HepG2 (cell line): ENCODE measurements around the gene ETV1. TPM values are rescaled to one million over a fixed set of nuclear protein-coding genes. Genes with fewer than 3 reads are reported as not detected.

ENCODE experiments used
- ATAC-seq: fragments of 200-7000 bp; cut with Tn5 transposase; 3 replicates; pipeline ENCODE4 v1.9.1; 2020; ENCODE audit warnings: mild to moderate bottlenecking, moderate library complexity
- BruUV-seq: library from RNA; stranded (reverse); fragments of 400-500 nt; replicated peaks from 2 replicates; lab custom pipeline; 2021; lab: Mats Ljungman, UMichigan
- CTCF ChIA-PET: fragments of 300-600 bp; formaldehyde crosslinking; extraction: SDS; loops from one replicate; lab custom pipeline; 2021; ENCODE audit warnings: low total read pairs, inconsistent platforms, low intra/inter-chr PET ratio; lab: Yijun Ruan, JAX
- POLR2A ChIA-PET: fragments of 350-600 bp; sonication (Branson Sonifier 250); formaldehyde crosslinking; loops from one replicate; lab custom pipeline; 2020; ENCODE audit warnings: antibody characterized with exemption, inconsistent platforms; lab: Yijun Ruan, JAX
- DNase-seq: peaks from one replicate; pipeline ENCODE4 v3.0.0-alpha.2; 2015; ENCODE audit warnings: low spot score
- FAIRE-seq: peaks from 3 replicates; lab custom pipeline; 2011; peaks lifted over from hg19 to GRCh38; lab: Jason Lieb, UNC
- H2AFZ ChIP-seq: one replicate; pipeline ENCODE4 v1.6.1; 2011; ENCODE audit warnings: low read length, inconsistent platforms
- H3K27ac ChIP-seq: fragments of 300-600 bp; 3 replicates; pipeline ENCODE4 v1.8.0; 2011; ENCODE audit warnings: mixed run types, mild to moderate bottlenecking, mixed read lengths, low read length, inconsistent platforms; ENCODE audit not compliant: insufficient read depth; ENCODE audit errors: extremely low read length
- H3K27me3 ChIP-seq, 2 experiments: fragments of 200-600 bp in 1 of 2; 2 replicates in 1 of 2; 3 replicates in 1 of 2; pipeline versions ENCODE4 v1.6.0 to v1.8.0; 2011; ENCODE audit warnings: low read length in 2 of 2, mild to moderate bottlenecking in 2 of 2, moderate library complexity in 2 of 2, inconsistent platforms in 1 of 2; ENCODE audit not compliant: insufficient read depth in 2 of 2, control insufficient read depth in 1 of 2
- H3K36me3 ChIP-seq, 2 experiments: fragments of 200-600 bp in 1 of 2; replicated peaks in 1 of 2; 2 replicates in 1 of 2; 3 replicates in 1 of 2; pipeline versions ENCODE4 v1.5.1 to v1.8.0; 2011; ENCODE audit warnings: low read length in 2 of 2, inconsistent platforms in 1 of 2; ENCODE audit not compliant: insufficient read depth in 2 of 2, control insufficient read depth in 1 of 2
- H3K4me1 ChIP-seq: 2 replicates; pipeline ENCODE4 v1.5.1; 2012; ENCODE audit warnings: low read length, inconsistent platforms; ENCODE audit not compliant: insufficient read depth
- H3K4me2 ChIP-seq: 2 replicates; pipeline ENCODE4 v1.6.0; 2011; ENCODE audit warnings: low read depth, low read length, inconsistent platforms
- H3K4me3 ChIP-seq, 3 experiments: fragments of 200-600 bp in 1 of 3; sonication (generic), shearing (Covaris generic) in 1 of 3; replicated peaks in 1 of 3; 2 replicates each; pipeline ENCODE4 v1.5.1; 2011 to 2016; ENCODE audit warnings: low read length in 3 of 3, inconsistent platforms in 2 of 3, low read depth in 2 of 3, mild to moderate bottlenecking in 2 of 3, control low read depth in 1 of 3, mixed read lengths in 1 of 3; ENCODE audit not compliant: insufficient read depth in 1 of 3
- H3K79me2 ChIP-seq: one replicate; pipeline ENCODE4 v1.6.1; 2011; ENCODE audit warnings: low read length, inconsistent platforms; ENCODE audit not compliant: insufficient read depth
- H3K9ac ChIP-seq: 2 replicates; pipeline ENCODE4 v1.6.0; 2011; ENCODE audit warnings: mild to moderate bottlenecking, low read depth, low read length, inconsistent platforms; ENCODE audit not compliant: insufficient read depth
- H3K9me3 ChIP-seq: 2 replicates; pipeline ENCODE4 v1.5.1; 2012; ENCODE audit warnings: mild to moderate bottlenecking, low read length
- H4K20me1 ChIP-seq: 2 replicates; pipeline ENCODE4 v1.6.0; 2011; ENCODE audit warnings: inconsistent platforms, mild to moderate bottlenecking, low read length, moderate library complexity; ENCODE audit not compliant: insufficient read depth
- GZF1 ChIP-seq: sonication (generic); formaldehyde crosslinking; IDR thresholded peaks from 2 replicates; pipeline ENCODE4 v1.5.1; 2020; ENCODE audit warnings: mild to moderate bottlenecking, missing genetic modification reagents
- HES4 ChIP-seq: sonication (generic); formaldehyde crosslinking; IDR thresholded peaks from 2 replicates; pipeline ENCODE4 v1.9.0; 2021; ENCODE audit warnings: mild to moderate bottlenecking, missing genetic modification reagents, borderline replicate concordance
- HMG20A ChIP-seq: IDR thresholded peaks from 2 replicates; pipeline ENCODE4 v1.6.1; 2016; ENCODE audit warnings: borderline replicate concordance
- LCORL ChIP-seq, 2 experiments: fragments of 450-650 bp in 1 of 2; sonication (generic) in 1 of 2; formaldehyde crosslinking in 1 of 2; IDR thresholded peaks; 2 replicates each; pipeline versions ENCODE4 v1.5.0 to v1.6.1; 2017 to 2020; ENCODE audit warnings: antibody characterized with exemption in 1 of 2, missing genetic modification reagents in 1 of 2
- MTA1 ChIP-seq: sonication (generic); formaldehyde crosslinking; IDR thresholded peaks from 2 replicates; pipeline ENCODE4 v1.4.0; 2020; ENCODE audit warnings: missing genetic modification reagents, mild to moderate bottlenecking, borderline replicate concordance
- SALL2 ChIP-seq: sonication (generic); formaldehyde crosslinking; IDR thresholded peaks from 2 replicates; pipeline ENCODE4 v1.8.1; 2023; ENCODE audit warnings: mild to moderate bottlenecking, missing genetic modification reagents, inconsistent platforms
- ZNF335 ChIP-seq: sonication (generic); formaldehyde crosslinking; IDR thresholded peaks from 2 replicates; pipeline ENCODE4 v1.4.0; 2020; ENCODE audit warnings: missing genetic modification reagents
- ZNF772 ChIP-seq: sonication (generic); formaldehyde crosslinking; IDR thresholded peaks from 2 replicates; pipeline ENCODE4 v1.5.0; 2020; ENCODE audit warnings: mild to moderate bottlenecking, missing genetic modification reagents
- ZNF776 ChIP-seq: sonication (generic); formaldehyde crosslinking; IDR thresholded peaks from 2 replicates; pipeline ENCODE4 v1.4.0; 2020; ENCODE audit warnings: mild to moderate bottlenecking, missing genetic modification reagents
- ZNF883 ChIP-seq: sonication (generic); formaldehyde crosslinking; IDR thresholded peaks from 2 replicates; pipeline ENCODE4 v1.5.1; 2020; ENCODE audit warnings: mild to moderate bottlenecking, missing genetic modification reagents; ENCODE audit errors: not compliant biosample characterization
- ZSCAN9 ChIP-seq: IDR thresholded peaks from 2 replicates; pipeline ENCODE4 v1.6.1; 2016; ENCODE audit warnings: borderline replicate concordance
- WGBS: methylation state at CpG from one replicate; pipeline ENCODE4 v1.1.6; 2017; ENCODE audit warnings: low lambda C conversion rate; 5-methylcytosine and 5-hydroxymethylcytosine counted together
- in situ Hi-C: cut with HindIII; loops from 2 replicates; pipeline ENCODE4 v1.10.0; 2017; ENCODE audit warnings: low pct_unique_long_range_greater_than_20kb; ENCODE audit not compliant: extremely low pct_ligation_motif_present
- intact Hi-C: fragments of 100-400 bp; cut with micrococcal nuclease; formaldehyde crosslinking; loops from one replicate; pipeline ENCODE4 v1.10.0; 2022; ENCODE audit not compliant: unreplicated experiment
- polyA plus RNA-seq, 8 experiments: library from polyadenylated mRNA; depleted of rRNA in 3 of 8; stranded (reverse) in 7 of 8; unstranded in 1 of 8; fragments of >200 nt; fragmentation: Illumina TruSeq in 4 of 8; extraction: Trizol in 4 of 8; gene quantifications; 2 replicates each; pipeline versions ENCODE4 v1.2.1 to v1.2.3, GENCODE V29; 2011 to 2016; ENCODE audit warnings: low read depth in 4 of 8, missing spikeins in 1 of 8, mixed read lengths in 1 of 8; ENCODE audit not compliant: insufficient read depth in 1 of 8
- total RNA-seq, 5 experiments: library from RNA; depleted of rRNA; stranded (reverse); fragments of >200 nt; fragmentation: Illumina TruSeq; extraction: Trizol; gene quantifications; 2 replicates each; pipeline ENCODE4 v1.2.3, GENCODE V29; 2016; ENCODE audit warnings: low read depth in 1 of 5
- TF ChIP-seq, protein P1 (sequence below): IDR thresholded peaks from 2 replicates; pipeline ENCODE4 v1.6.1; 2012; ENCODE audit warnings: low read depth, low read length, improper control_type of control experiment
- TF ChIP-seq, protein P2 (sequence below): sonication (generic); formaldehyde crosslinking; IDR thresholded peaks from one replicate; pipeline ENCODE4 v1.5.1; 2020; ENCODE audit warnings: mild to moderate bottlenecking, missing genetic modification reagents; ENCODE audit errors: not compliant biosample characterization

ETV1 gene
- total and polyA plus RNA-seq, 2 of the 13 experiments (the other 11 are each of a cell fraction or from before 2014, with no cell fraction given) = 0.04 to 0.24 TPM

DNA sequence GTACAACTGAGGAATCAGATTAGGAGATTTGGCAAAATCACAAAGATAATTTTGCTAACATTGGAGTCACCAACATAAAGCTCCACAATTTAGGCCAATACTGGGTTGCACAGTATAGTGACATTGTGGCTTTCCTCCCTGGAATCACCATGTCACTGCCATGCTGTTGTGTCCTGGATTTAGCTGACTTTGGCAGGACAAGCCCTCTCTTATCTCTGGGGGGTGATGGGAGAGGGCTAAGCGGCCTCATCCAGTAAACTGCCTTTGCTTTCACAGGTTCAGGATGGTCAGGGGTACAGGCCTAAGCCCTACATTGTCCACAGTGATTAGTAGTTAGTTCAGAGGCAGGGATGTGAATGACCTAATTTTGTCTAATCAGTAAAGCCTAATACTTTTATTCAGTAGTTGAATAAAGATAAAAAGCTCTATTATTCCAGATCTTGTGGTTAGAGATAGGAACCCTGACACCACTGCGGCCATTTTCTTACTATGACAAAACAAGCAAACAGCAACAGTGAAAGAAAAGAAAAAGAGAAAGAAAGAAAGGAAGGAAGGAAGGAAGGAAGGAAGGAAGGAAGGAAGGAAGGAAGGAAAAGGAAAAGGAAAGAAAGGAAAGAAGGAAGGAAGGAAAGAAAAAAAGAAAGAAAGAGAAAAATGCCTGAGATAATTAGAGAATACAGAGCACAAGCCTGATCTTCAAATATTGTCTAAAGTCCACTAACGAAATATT is 140.1 kb downstream of the ETV1 start:
- Histone ChIP-seq H3K4me3 (no peak overlapping the region), H3K4me1 (no peaks in the 10 kb centered on the region), H3K27ac (no peak overlapping the region), H3K36me3 (no peaks in the 10 kb centered on the region), H2AFZ (no peak overlapping the region), H3K27me3 (no peaks in the 10 kb centered on the region), H3K9ac (no peak overlapping the region), H4K20me1 (no peaks in the 10 kb centered on the region), H3K9me3 (peaks cover 77% of the 10 kb centered on the region), H3K79me2 (no peaks in the 10 kb centered on the region), H3K4me2 (no peak overlapping the region)
- ATAC-seq (no peak), DNase-seq (no peak), FAIRE-seq (no peak)
- WGBS = 31% methylated on average over 3 of the region's 3 CpGs
- intact Hi-C loops = no loop called here
- POLR2A ChIA-PET = no interaction called here
- BruUV-seq = no TSS peak
- in situ Hi-C loops = no loop called here
- CTCF ChIA-PET = no interaction called here
- TF ChIP-seq ZNF772 = no peak
- no peak for TF ChIP-seq ZNF776 (CRISPR knock-in tag)
- TF ChIP-seq, protein P1, sequence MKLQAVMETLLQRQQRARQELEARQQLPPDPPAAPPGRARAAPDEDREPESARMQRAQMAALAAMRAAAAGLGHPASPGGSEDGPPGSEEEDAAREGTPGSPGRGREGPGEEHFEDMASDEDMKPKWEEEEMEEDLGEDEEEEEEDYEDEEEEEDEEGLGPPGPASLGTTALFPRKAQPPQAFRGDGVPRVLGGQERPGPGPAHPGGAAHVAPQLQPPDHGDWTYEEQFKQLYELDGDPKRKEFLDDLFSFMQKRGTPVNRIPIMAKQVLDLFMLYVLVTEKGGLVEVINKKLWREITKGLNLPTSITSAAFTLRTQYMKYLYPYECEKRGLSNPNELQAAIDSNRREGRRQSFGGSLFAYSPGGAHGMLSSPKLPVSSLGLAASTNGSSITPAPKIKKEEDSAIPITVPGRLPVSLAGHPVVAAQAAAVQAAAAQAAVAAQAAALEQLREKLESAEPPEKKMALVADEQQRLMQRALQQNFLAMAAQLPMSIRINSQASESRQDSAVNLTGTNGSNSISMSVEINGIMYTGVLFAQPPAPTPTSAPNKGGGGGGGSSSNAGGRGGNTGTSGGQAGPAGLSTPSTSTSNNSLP = no peak
- no peak for TF ChIP-seq ZSCAN9 (CRISPR knock-in tag)
- TF ChIP-seq MTA1 = no peak
- TF ChIP-seq GZF1 (CRISPR knock-in tag) = no peak
- no peak for TF ChIP-seq HMG20A
- TF ChIP-seq, protein P2, sequence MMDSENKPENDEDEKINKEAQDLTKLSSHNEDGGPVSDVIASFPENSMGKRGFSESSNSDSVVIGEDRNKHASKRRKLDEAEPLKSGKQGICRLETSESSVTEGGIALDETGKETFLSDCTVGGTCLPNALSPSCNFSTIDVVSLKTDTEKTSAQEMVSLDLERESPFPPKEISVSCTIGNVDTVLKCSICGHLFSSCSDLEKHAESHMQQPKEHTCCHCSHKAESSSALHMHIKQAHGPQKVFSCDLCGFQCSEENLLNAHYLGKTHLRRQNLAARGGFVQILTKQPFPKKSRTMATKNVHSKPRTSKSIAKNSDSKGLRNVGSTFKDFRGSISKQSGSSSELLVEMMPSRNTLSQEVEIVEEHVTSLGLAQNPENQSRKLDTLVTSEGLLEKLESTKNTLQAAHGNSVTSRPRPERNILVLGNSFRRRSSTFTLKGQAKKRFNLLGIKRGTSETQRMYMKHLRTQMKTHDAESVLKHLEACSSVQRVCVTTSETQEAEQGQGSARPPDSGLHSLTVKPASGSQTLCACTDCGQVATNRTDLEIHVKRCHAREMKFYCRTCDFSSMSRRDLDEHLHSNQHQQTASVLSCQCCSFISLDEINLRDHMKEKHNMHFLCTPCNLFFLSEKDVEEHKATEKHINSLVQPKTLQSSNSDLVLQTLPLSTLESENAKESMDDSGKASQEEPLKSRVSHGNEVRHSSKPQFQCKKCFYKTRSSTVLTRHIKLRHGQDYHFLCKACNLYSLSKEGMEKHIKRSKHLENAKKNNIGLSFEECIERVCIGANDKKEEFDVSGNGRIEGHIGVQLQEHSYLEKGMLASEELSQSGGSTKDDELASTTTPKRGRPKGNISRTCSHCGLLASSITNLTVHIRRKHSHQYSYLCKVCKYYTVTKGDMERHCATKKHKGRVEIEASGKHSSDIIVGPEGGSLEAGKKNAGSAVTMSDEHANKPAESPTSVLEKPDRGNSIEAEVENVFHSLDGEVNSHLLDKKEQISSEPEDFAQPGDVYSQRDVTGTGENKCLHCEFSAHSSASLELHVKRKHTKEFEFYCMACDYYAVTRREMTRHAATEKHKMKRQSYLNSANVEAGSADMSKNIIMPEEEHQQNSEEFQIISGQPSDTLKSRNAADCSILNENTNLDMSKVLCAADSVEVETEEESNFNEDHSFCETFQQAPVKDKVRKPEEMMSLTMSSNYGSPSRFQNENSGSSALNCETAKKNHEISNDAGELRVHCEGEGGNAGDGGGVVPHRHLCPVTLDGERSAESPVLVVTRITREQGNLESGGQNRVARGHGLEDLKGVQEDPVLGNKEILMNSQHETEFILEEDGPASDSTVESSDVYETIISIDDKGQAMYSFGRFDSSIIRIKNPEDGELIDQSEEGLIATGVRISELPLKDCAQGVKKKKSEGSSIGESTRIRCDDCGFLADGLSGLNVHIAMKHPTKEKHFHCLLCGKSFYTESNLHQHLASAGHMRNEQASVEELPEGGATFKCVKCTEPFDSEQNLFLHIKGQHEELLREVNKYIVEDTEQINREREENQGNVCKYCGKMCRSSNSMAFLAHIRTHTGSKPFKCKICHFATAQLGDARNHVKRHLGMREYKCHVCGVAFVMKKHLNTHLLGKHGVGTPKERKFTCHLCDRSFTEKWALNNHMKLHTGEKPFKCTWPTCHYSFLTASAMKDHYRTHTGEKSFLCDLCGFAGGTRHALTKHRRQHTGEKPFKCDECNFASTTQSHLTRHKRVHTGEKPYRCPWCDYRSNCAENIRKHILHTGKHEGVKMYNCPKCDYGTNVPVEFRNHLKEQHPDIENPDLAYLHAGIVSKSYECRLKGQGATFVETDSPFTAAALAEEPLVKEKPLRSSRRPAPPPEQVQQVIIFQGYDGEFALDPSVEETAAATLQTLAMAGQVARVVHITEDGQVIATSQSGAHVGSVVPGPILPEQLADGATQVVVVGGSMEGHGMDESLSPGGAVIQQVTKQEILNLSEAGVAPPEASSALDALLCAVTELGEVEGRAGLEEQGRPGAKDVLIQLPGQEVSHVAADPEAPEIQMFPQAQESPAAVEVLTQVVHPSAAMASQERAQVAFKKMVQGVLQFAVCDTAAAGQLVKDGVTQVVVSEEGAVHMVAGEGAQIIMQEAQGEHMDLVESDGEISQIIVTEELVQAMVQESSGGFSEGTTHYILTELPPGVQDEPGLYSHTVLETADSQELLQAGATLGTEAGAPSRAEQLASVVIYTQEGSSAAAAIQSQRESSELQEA = no peak
- TF ChIP-seq ZNF883 (CRISPR knock-in tag) = no peak
- TF ChIP-seq LCORL (IDR thresholded peaks at IDR 0.05) = no peak
- TF ChIP-seq LCORL (CRISPR knock-in tag; IDR thresholded peaks at IDR 0.05) = no peak
- no peak for TF ChIP-seq SALL2 (CRISPR knock-in tag)
- TF ChIP-seq HES4 (CRISPR knock-in tag) = no peak
- no peak for TF ChIP-seq ZNF335 (CRISPR knock-in tag)
